Activated naive CD8-positive, alpha-beta T cell treated with anti-CD3 and anti-CD28 coated beads for 36 hours (primary cell): ENCODE data around the gene JAZF1. TPM values are rescaled to one million over a fixed set of nuclear protein-coding genes. Genes with fewer than 3 reads are reported as not detected.

ENCODE experiments used
- DNase-seq: peaks from one replicate; pipeline ENCODE4 v3.0.0; 2021
- H3K27ac Mint-ChIP-seq: one replicate; pipeline ENCODE4 v1.8.0; 2022; ENCODE audit warnings: mild to moderate bottlenecking, moderate library complexity, mixed read lengths
- H3K27me3 Mint-ChIP-seq: one replicate; pipeline ENCODE4 v1.8.0; 2022; ENCODE audit warnings: mild to moderate bottlenecking, mixed read lengths
- H3K36me3 Mint-ChIP-seq: one replicate; pipeline ENCODE4 v1.8.0; 2021; ENCODE audit warnings: mild to moderate bottlenecking, mixed read lengths
- H3K4me1 Mint-ChIP-seq: one replicate; pipeline ENCODE4 v1.8.0; 2021; ENCODE audit warnings: mixed read lengths
- H3K4me3 Mint-ChIP-seq: one replicate; pipeline ENCODE4 v1.8.0; 2022; ENCODE audit warnings: mild to moderate bottlenecking, moderate library complexity, mixed read lengths
- H3K9me3 Mint-ChIP-seq: one replicate; pipeline ENCODE4 v1.8.0; 2022; ENCODE audit warnings: mixed read lengths
- total RNA-seq, 2 experiments: library from RNA; stranded (reverse); gene quantifications; one replicate each; pipeline ENCODE4 v1.2.3, GENCODE V29; 2021

The JAZF1 gene
- total RNA-seq, 2 experiments from 2014 or later: 6.6 to 7.4 TPM

- Mint-ChIP-seq H3K4me1 (peaks cover 2% of the 10 kb centered on the region), H3K27me3 (peaks cover 5% of the 10 kb centered on the region), H3K4me3 (no peak overlapping the region), H3K27ac (no peak overlapping the region), H3K9me3 (no peaks in the 10 kb centered on the region), H3K36me3 (peaks cover 5% of the 10 kb centered on the region)
- DNase-seq: peak; percentile 37
These were observed 118.2 kb downstream of the JAZF1 start for GRCh38 chr7:28062197-28062991.

- no peak overlapping the region for H3K4me3 Mint-ChIP-seq
- H3K27me3 Mint-ChIP-seq: peaks cover 5% of the 10 kb centered on the region
- no peak overlapping the region for H3K27ac Mint-ChIP-seq
- H3K36me3 Mint-ChIP-seq: peaks cover 5% of the 10 kb centered on the region
- DNase-seq: no peak
- H3K9me3 Mint-ChIP-seq: no peaks in the 10 kb centered on the region
- peaks cover 2% of the 10 kb centered on the region for H3K4me1 Mint-ChIP-seq
These were observed 118.8 kb downstream of the JAZF1 start for GRCh38 chr7:28061824-28062196.

- H3K9me3 Mint-ChIP-seq: no peaks in the 10 kb centered on the region
- no peak overlapping the region for H3K4me3 Mint-ChIP-seq
- H3K36me3 Mint-ChIP-seq: peaks cover 5% of the 10 kb centered on the region
- no peak overlapping the region for H3K27ac Mint-ChIP-seq
- peaks cover 5% of the 10 kb centered on the region for H3K27me3 Mint-ChIP-seq
- peaks cover 2% of the 10 kb centered on the region for H3K4me1 Mint-ChIP-seq
- DNase-seq: no peak
These were observed 120.1 kb downstream of the JAZF1 start for GRCh38 chr7:28060371-28060950.

- Mint-ChIP-seq H3K4me1 (peaks cover 6% of the 10 kb centered on the region), H3K27me3 (peaks cover 9% of the 10 kb centered on the region), H3K9me3 (no peaks in the 10 kb centered on the region), H3K27ac (no peak overlapping the region), H3K4me3 (no peak overlapping the region), H3K36me3 (peaks cover 4% of the 10 kb centered on the region)
- DNase-seq: no peak
These were observed 125.4 kb downstream of the JAZF1 start for GRCh38 chr7:28055161-28055544.

- no peak for DNase-seq
- peaks cover 9% of the 10 kb centered on the region for H3K27me3 Mint-ChIP-seq
- peaks cover 4% of the 10 kb centered on the region for H3K36me3 Mint-ChIP-seq
- no peak overlapping the region for H3K4me3 Mint-ChIP-seq
- H3K9me3 Mint-ChIP-seq: no peaks in the 10 kb centered on the region
- H3K27ac Mint-ChIP-seq: no peak overlapping the region
- peaks cover 6% of the 10 kb centered on the region for H3K4me1 Mint-ChIP-seq
These were observed 125.9 kb downstream of the JAZF1 start for GRCh38 chr7:28054531-28055160.

- no peak for DNase-seq
- Mint-ChIP-seq H3K27me3 (peaks cover 7% of the 10 kb centered on the region), H3K27ac (no peak overlapping the region), H3K9me3 (no peaks in the 10 kb centered on the region), H3K4me1 (peaks cover 6% of the 10 kb centered on the region), H3K36me3 (peaks cover 2% of the 10 kb centered on the region), H3K4me3 (no peak overlapping the region)
These were observed 127.7 kb downstream of the JAZF1 start for GRCh38 chr7:28052933-28053332.

- DNase-seq: no peak
- peaks cover 10% of the 10 kb centered on the region for H3K27me3 Mint-ChIP-seq
These were observed 131.9 kb downstream of the JAZF1 start for GRCh38 chr7:28048694-28049093.

GRCh38 chr7:28046035-28046434, 134.6 kb downstream of the JAZF1 start:
- no peak overlapping the region for H3K27ac Mint-ChIP-seq
- no peaks in the 10 kb centered on the region for H3K4me1 Mint-ChIP-seq
- DNase-seq: no peak
- H3K9me3 Mint-ChIP-seq: no peaks in the 10 kb centered on the region
- H3K36me3 Mint-ChIP-seq: peaks cover 5% of the 10 kb centered on the region
- H3K4me3 Mint-ChIP-seq: no peak overlapping the region
- H3K27me3 Mint-ChIP-seq: peaks cover 7% of the 10 kb centered on the region

More at GRCh38 chr7:28048694-28049093, 131.9 kb downstream of the JAZF1 start:
- Mint-ChIP-seq H3K27ac (no peak overlapping the region), H3K9me3 (no peaks in the 10 kb centered on the region), H3K36me3 (peaks cover 2% of the 10 kb centered on the region), H3K4me1 (no peaks in the 10 kb centered on the region), H3K4me3 (no peak overlapping the region)

- Mint-ChIP-seq H3K4me3 (no peak overlapping the region), H3K36me3 (peaks cover 5% of the 10 kb centered on the region), H3K27me3 (peaks cover 7% of the 10 kb centered on the region), H3K4me1 (no peaks in the 10 kb centered on the region), H3K27ac (no peak overlapping the region), H3K9me3 (no peaks in the 10 kb centered on the region)
- DNase-seq: no peak
These were observed 135.0 kb downstream of the JAZF1 start for GRCh38 chr7:28045592-28045991.

GRCh38 chr7:28044825-28045224, 135.8 kb downstream of the JAZF1 start:
- Mint-ChIP-seq H3K4me1 (no peaks in the 10 kb centered on the region), H3K27ac (no peak overlapping the region), H3K27me3 (peaks cover 7% of the 10 kb centered on the region), H3K9me3 (no peaks in the 10 kb centered on the region), H3K36me3 (peaks cover 5% of the 10 kb centered on the region), H3K4me3 (no peak overlapping the region)
- DNase-seq: no peak

- no peak for DNase-seq
- no peak overlapping the region for H3K4me3 Mint-ChIP-seq
- no peak overlapping the region for H3K27ac Mint-ChIP-seq
- H3K27me3 Mint-ChIP-seq: peaks cover 7% of the 10 kb centered on the region
- peaks cover 3% of the 10 kb centered on the region for H3K4me1 Mint-ChIP-seq
- peaks cover 5% of the 10 kb centered on the region for H3K36me3 Mint-ChIP-seq
- no peaks in the 10 kb centered on the region for H3K9me3 Mint-ChIP-seq
These were observed 137.9 kb downstream of the JAZF1 start for GRCh38 chr7:28042721-28043120.

- Mint-ChIP-seq H3K27ac (no peak overlapping the region), H3K27me3 (peaks cover 7% of the 10 kb centered on the region), H3K9me3 (no peaks in the 10 kb centered on the region), H3K36me3 (peaks cover 5% of the 10 kb centered on the region), H3K4me1 (peaks cover 13% of the 10 kb centered on the region), H3K4me3 (no peak overlapping the region)
- no peak for DNase-seq
These were observed 138.9 kb downstream of the JAZF1 start for GRCh38 chr7:28041508-28042314.

- peaks cover 20% of the 10 kb centered on the region for H3K4me1 Mint-ChIP-seq
- no peak for DNase-seq
- no peak overlapping the region for H3K4me3 Mint-ChIP-seq
- no peaks in the 10 kb centered on the region for H3K9me3 Mint-ChIP-seq
- no peaks in the 10 kb centered on the region for H3K27me3 Mint-ChIP-seq
- H3K27ac Mint-ChIP-seq: no peak overlapping the region
- H3K36me3 Mint-ChIP-seq: peaks cover 5% of the 10 kb centered on the region
These were observed 142.3 kb downstream of the JAZF1 start for GRCh38 chr7:28038175-28038797.

- H3K27me3 Mint-ChIP-seq: no peaks in the 10 kb centered on the region
These were observed 143.2 kb downstream of the JAZF1 start for GRCh38 chr7:28037220-28038010.

More at GRCh38 chr7:28037220-28038010, 143.2 kb downstream of the JAZF1 start:
- Mint-ChIP-seq H3K36me3 (peaks cover 5% of the 10 kb centered on the region), H3K4me3 (no peak overlapping the region), H3K4me1 (peaks cover 20% of the 10 kb centered on the region), H3K9me3 (no peaks in the 10 kb centered on the region), H3K27ac (no peak overlapping the region)
- DNase-seq: peak; percentile 18
